ENCODE results near the gene AUTS2. TPM values are rescaled to one million over a fixed set of nuclear protein-coding genes. Genes with fewer than 3 reads are reported as not detected.

AUTS2 gene
- total RNA-seq, 1 donor from 2014 or later, result 0.20 TPM

GRCh38 chr7:70154521-70155180, 556.4 kb downstream of the AUTS2 start:
- DNase-seq (ENCODE audit: low read depth, low spot score), result no peak

- DNase-seq (ENCODE audit: low read depth, low spot score), result no peak
Measured at GRCh38 chr7:70156057-70156456, 557.8 kb downstream of the AUTS2 start.

GRCh38 chr7:70159121-70159520, 560.8 kb downstream of the AUTS2 start:
- no peak for DNase-seq (ENCODE audit: low read depth, low spot score)

GRCh38 chr7:70165477-70166170, 567.3 kb downstream of the AUTS2 start:
- no peak for DNase-seq (ENCODE audit: low read depth, low spot score)

- no peak for DNase-seq (ENCODE audit: low read depth, low spot score)
Measured at GRCh38 chr7:70171369-70171920, 573.2 kb downstream of the AUTS2 start.

GRCh38 chr7:70177166-70177565, 578.9 kb downstream of the AUTS2 start:
- DNase-seq (ENCODE audit: low read depth, low spot score), result no peak

GRCh38 chr7:70178211-70178610, 579.9 kb downstream of the AUTS2 start:
- DNase-seq (ENCODE audit: low read depth, low spot score), result no peak

- DNase-seq (ENCODE audit: low read depth, low spot score), result no peak
Measured at GRCh38 chr7:70178787-70179186, 580.5 kb downstream of the AUTS2 start.

- no peak for DNase-seq (ENCODE audit: low read depth, low spot score)
Measured at GRCh38 chr7:70182521-70182920, 584.2 kb downstream of the AUTS2 start.

- DNase-seq (ENCODE audit: low read depth, low spot score), result no peak
Measured at GRCh38 chr7:70183278-70183677, 585.0 kb downstream of the AUTS2 start.

- no peak for DNase-seq (ENCODE audit: low read depth, low spot score)
Measured at GRCh38 chr7:70188901-70189650, 590.8 kb downstream of the AUTS2 start.

GRCh38 chr7:70189776-70190175, 591.5 kb downstream of the AUTS2 start:
- no peak for DNase-seq (ENCODE audit: low read depth, low spot score)

GRCh38 chr7:70190281-70190680, 592.0 kb downstream of the AUTS2 start:
- DNase-seq (ENCODE audit: low read depth, low spot score), result no peak

- no peak for DNase-seq (ENCODE audit: low read depth, low spot score)
Measured at GRCh38 chr7:70193514-70193913, 595.2 kb downstream of the AUTS2 start.

- no peak for DNase-seq (ENCODE audit: low read depth, low spot score)
Measured at GRCh38 chr7:70208236-70209063, 610.2 kb downstream of the AUTS2 start.

- no peak for DNase-seq (ENCODE audit: low read depth, low spot score)
Measured at GRCh38 chr7:70210200-70210935, 612.1 kb downstream of the AUTS2 start.

GRCh38 chr7:70210936-70211310, 612.6 kb downstream of the AUTS2 start:
- no peak for DNase-seq (ENCODE audit: low read depth, low spot score)

- DNase-seq (ENCODE audit: low read depth, low spot score), result no peak
Measured at GRCh38 chr7:70212281-70212680, 614.0 kb downstream of the AUTS2 start.

GRCh38 chr7:70214071-70214470, 615.8 kb downstream of the AUTS2 start:
- no peak for DNase-seq (ENCODE audit: low read depth, low spot score)

GRCh38 chr7:70215491-70215890, 617.2 kb downstream of the AUTS2 start:
- no peak for DNase-seq (ENCODE audit: low read depth, low spot score)

GRCh38 chr7:70217571-70217970, 619.3 kb downstream of the AUTS2 start:
- DNase-seq (ENCODE audit: low read depth, low spot score), result no peak

Measured in pulmonary artery endothelial cell (primary cell).